Neural cell (in vitro differentiated cells): Measurements from ENCODE around the gene WASHC4.

Experiments used
- EZH2 ChIP-seq: fragments of 200-600, 300-800 bp; shearing (Covaris generic), sonication (generic); IDR thresholded peaks from 2 replicates; pipeline ENCODE4 v1.6.1; 2014; ENCODE audit warnings: antibody characterized with exemption, low read length, borderline replicate concordance, mild to moderate bottlenecking; ENCODE audit not compliant: insufficient read depth, poor library complexity, severe bottlenecking
- POLR2AphosphoS5 ChIP-seq: IDR thresholded peaks from 2 replicates; pipeline ENCODE4 v1.6.1; 2012
- REST ChIP-seq: IDR thresholded peaks from 2 replicates; pipeline ENCODE4 v1.6.1; 2012; ENCODE audit warnings: borderline replicate concordance

- TF ChIP-seq POLR2AphosphoS5: no peak
- TF ChIP-seq REST: no peak
- TF ChIP-seq EZH2: no peak
Measured at GRCh38 chr12:105204916-105205315, 97.4 kb downstream of the WASHC4 start.
